Trophoblast cell (in vitro differentiated cells and primary cell): ENCODE measurements around the gene RDH5.

Source experiments
- DNase-seq, 2 donors: peaks; one replicate each; pipeline ENCODE4 v3.0.0-alpha.2; 2016
- H2AFZ ChIP-seq: 2 replicates; pipeline ENCODE4 v1.6.1; 2013; ENCODE audit warnings: low read length, moderate library complexity, mild to moderate bottlenecking; ENCODE audit not compliant: insufficient read depth, poor library complexity
- H2AK5ac ChIP-seq: 2 replicates; pipeline ENCODE4 v1.6.1; 2013; ENCODE audit warnings: mild to moderate bottlenecking, low read length
- H2BK120ac ChIP-seq: 2 replicates; pipeline ENCODE4 v1.6.1; 2013; ENCODE audit warnings: low read length, mild to moderate bottlenecking, moderate library complexity; ENCODE audit not compliant: insufficient read depth, poor library complexity
- H2BK12ac ChIP-seq: 2 replicates; pipeline ENCODE4 v1.6.1; 2013; ENCODE audit warnings: mild to moderate bottlenecking, low read length, moderate library complexity
- H2BK5ac ChIP-seq: 2 replicates; pipeline ENCODE4 v1.6.1; 2013; ENCODE audit warnings: low read length, low read depth, moderate library complexity, mild to moderate bottlenecking; ENCODE audit not compliant: poor library complexity
- H3K14ac ChIP-seq: 2 replicates; pipeline ENCODE4 v1.6.1; 2013; ENCODE audit warnings: mild to moderate bottlenecking, low read length
- H3K18ac ChIP-seq: 2 replicates; pipeline ENCODE4 v1.6.1; 2013; ENCODE audit warnings: mild to moderate bottlenecking, low read length
- H3K23ac ChIP-seq: 2 replicates; pipeline ENCODE4 v1.6.1; 2013; ENCODE audit warnings: low read length
- H3K27ac ChIP-seq: 2 replicates; pipeline ENCODE4 v1.5.1; 2013; ENCODE audit warnings: low read depth, mild to moderate bottlenecking, inconsistent platforms, low read length, moderate library complexity
- H3K27me3 ChIP-seq: 2 replicates; pipeline ENCODE4 v1.6.1; 2013; ENCODE audit warnings: inconsistent platforms, mild to moderate bottlenecking, low read length, moderate library complexity; ENCODE audit not compliant: insufficient read depth
- H3K36me3 ChIP-seq, 2 experiments: 1 replicate in 1 of 2; 2 replicates in 1 of 2; pipeline ENCODE4 v1.6.1; 2013; ENCODE audit warnings: low read length in 2 of 2, mild to moderate bottlenecking in 2 of 2, moderate library complexity in 1 of 2; ENCODE audit not compliant: insufficient read depth in 2 of 2, control insufficient read depth in 1 of 2
- H3K4ac ChIP-seq: 2 replicates; pipeline ENCODE4 v1.6.1; 2013; ENCODE audit warnings: low read depth, mild to moderate bottlenecking, low read length, moderate library complexity
- H3K4me1 ChIP-seq, 2 experiments: 1 replicate in 1 of 2; 2 replicates in 1 of 2; pipeline ENCODE4 v1.6.1; 2013; ENCODE audit warnings: low read length in 2 of 2, mild to moderate bottlenecking in 2 of 2, moderate library complexity in 1 of 2; ENCODE audit not compliant: insufficient read depth in 2 of 2, control insufficient read depth in 1 of 2
- H3K4me2 ChIP-seq: 2 replicates; pipeline ENCODE4 v1.6.1; 2013; ENCODE audit warnings: inconsistent platforms, mild to moderate bottlenecking, low read length, moderate library complexity
- H3K4me3 ChIP-seq: 2 replicates; pipeline ENCODE4 v1.5.1; 2013; ENCODE audit warnings: mild to moderate bottlenecking, low read depth, low read length, inconsistent platforms
- H3K79me1 ChIP-seq: one replicate; pipeline ENCODE4 v1.6.1; 2013; ENCODE audit warnings: low read length
- H3K79me2 ChIP-seq: 2 replicates; pipeline ENCODE4 v1.6.1; 2013; ENCODE audit warnings: low read length, mild to moderate bottlenecking; ENCODE audit not compliant: control insufficient read depth, insufficient read depth, poor library complexity
- H3K9ac ChIP-seq: 2 replicates; pipeline ENCODE4 v1.6.1; 2013; ENCODE audit warnings: mild to moderate bottlenecking, low read length
- H3K9me3 ChIP-seq: 2 replicates; pipeline ENCODE4 v1.6.1; 2013; ENCODE audit warnings: low read depth, mild to moderate bottlenecking, control low read depth, inconsistent platforms, low read length; ENCODE audit not compliant: insufficient read depth
- H4K12ac ChIP-seq: 2 replicates; pipeline ENCODE4 v1.6.1; 2013; ENCODE audit warnings: low read depth, mild to moderate bottlenecking, low read length, moderate library complexity
- H4K8ac ChIP-seq: 2 replicates; pipeline ENCODE4 v1.6.1; 2013; ENCODE audit warnings: low read depth, mild to moderate bottlenecking, low read length, moderate library complexity
- H4K91ac ChIP-seq: one replicate; pipeline ENCODE4 v1.6.1; 2013; ENCODE audit warnings: low read depth, mild to moderate bottlenecking, low read length, moderate library complexity
- WGBS: extraction: QIAGEN DNeasy Blood & Tissue Kit; methylation state at CpG from one replicate; pipeline ENCODE4 v1.1.7; 2013; ENCODE audit warnings: missing lambda C conversion rate; ENCODE audit not compliant: insufficient read length, insufficient coverage; ENCODE audit errors: extremely low coverage; 5-methylcytosine and 5-hydroxymethylcytosine counted together

Gene RDH5

DNA sequence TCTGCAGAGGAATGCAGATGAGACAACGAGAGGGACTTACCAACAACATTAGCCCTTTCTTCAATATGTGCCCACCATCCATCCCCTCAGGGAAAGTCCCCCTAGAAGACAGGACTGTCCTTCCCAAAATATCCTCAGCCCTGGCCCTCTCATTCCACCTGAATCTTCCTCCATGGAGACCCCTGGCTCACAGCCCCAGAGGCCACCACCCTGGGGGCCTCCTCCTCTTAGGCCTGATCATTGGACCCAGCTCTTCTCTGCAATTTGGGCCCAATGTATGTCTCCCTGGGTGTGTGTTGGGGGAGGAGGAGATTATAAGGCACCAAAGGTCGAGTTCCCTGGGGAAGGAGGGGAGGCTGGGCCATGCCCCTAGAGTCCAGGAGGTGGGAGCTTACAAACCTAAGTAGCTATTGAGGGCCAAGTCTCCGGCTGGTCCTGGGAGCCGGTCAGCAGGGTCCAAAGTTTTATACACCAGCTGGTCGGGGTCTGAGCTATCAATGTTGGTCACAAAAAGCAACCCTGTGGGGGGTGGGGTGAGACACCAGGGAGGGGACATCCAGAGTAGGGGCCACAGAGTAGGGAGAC, 20.6 kb upstream of the RDH5 start:
- Histone ChIP-seq H3K4me3 (no peak overlapping the region), H2BK5ac (no peak overlapping the region), H3K23ac (no peak overlapping the region), H3K79me2 (no peaks in the 10 kb centered on the region), H4K8ac (no peak overlapping the region), H3K27me3 (no peaks in the 10 kb centered on the region), H3K14ac (no peak overlapping the region), H2AK5ac (no peak overlapping the region), H3K27ac (no peak overlapping the region), H2BK120ac (no peak overlapping the region), H3K18ac (no peak overlapping the region), H3K36me3 (no peaks in the 10 kb centered on the region), H3K9me3 (peaks cover 3% of the 10 kb centered on the region), H3K79me1 (no peaks in the 10 kb centered on the region), H3K4ac (no peak overlapping the region), H4K12ac (no peak overlapping the region), H3K4me2 (no peak overlapping the region), H2BK12ac (no peak overlapping the region), H3K9ac (no peak overlapping the region), H2AFZ (no peak overlapping the region), H4K91ac (no peak overlapping the region), H3K4me1 (no peaks in the 10 kb centered on the region)
- DNase-seq, result no peak
- WGBS, result no CpG with 5 or more reads among the region's 5 CpGs

DNA sequence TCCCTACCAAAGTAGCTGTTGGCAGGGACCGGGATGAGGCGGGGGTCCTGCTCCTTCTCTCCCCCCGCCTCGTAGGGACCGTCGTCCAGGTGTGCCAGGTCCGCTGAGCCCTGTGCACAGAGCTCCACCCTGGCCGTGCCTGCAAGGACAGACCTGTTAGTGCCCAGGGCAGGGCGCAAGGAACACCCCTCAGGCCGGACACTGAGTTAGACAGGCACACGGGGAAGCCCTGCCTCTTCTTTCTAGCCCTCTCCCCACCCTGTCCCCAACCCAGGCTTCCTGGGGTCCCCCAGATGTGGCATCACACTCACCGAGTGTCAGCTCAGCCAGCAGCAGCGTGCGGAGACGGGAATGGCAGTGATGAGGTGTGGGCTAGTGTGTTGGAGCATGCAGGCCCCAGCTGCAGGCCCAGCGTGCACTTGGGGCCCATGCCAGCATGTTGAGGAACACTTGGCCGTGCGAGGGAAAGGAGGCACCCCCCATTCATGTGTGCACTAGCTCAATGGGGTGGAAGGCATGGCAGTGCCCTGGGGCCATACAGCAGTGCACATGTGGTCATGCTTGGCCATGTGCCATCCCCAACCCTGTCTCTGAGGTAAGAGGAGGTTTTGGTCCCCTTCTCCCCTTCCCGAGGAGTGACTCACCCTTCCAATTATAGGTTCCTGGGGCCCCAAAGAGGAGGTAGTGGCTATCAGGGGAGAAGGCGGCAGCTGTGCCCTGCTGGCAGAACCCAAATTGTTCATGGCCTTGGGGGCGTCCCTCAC, 19.8 kb upstream of the RDH5 start:
- H2BK5ac ChIP-seq, result no peak overlapping the region
- no peak overlapping the region for H2BK12ac ChIP-seq
- H3K27me3 ChIP-seq, result no peaks in the 10 kb centered on the region
- H3K14ac ChIP-seq, result no peak overlapping the region
- H3K4me1 ChIP-seq, result no peaks in the 10 kb centered on the region
- no peak for DNase-seq
- no peak overlapping the region for H2BK120ac ChIP-seq
- H3K79me1 ChIP-seq, result no peaks in the 10 kb centered on the region
- no peak overlapping the region for H2AFZ ChIP-seq
- H3K4me3 ChIP-seq, result no peak overlapping the region
- H3K23ac ChIP-seq, result no peak overlapping the region
- no peak overlapping the region for H3K27ac ChIP-seq
- no peak overlapping the region for H3K4ac ChIP-seq
- no peak overlapping the region for H4K12ac ChIP-seq
- H3K9me3 ChIP-seq, result peaks cover 3% of the 10 kb centered on the region
- no peak overlapping the region for H3K9ac ChIP-seq
- H3K18ac ChIP-seq, result no peak overlapping the region
- no peaks in the 10 kb centered on the region for H3K36me3 ChIP-seq
- WGBS, result no CpG with 5 or more reads among the region's 21 CpGs
- H4K91ac ChIP-seq, result no peak overlapping the region
- no peaks in the 10 kb centered on the region for H3K79me2 ChIP-seq
- no peak overlapping the region for H3K4me2 ChIP-seq
- no peak overlapping the region for H4K8ac ChIP-seq
- H2AK5ac ChIP-seq, result no peak overlapping the region

DNA sequence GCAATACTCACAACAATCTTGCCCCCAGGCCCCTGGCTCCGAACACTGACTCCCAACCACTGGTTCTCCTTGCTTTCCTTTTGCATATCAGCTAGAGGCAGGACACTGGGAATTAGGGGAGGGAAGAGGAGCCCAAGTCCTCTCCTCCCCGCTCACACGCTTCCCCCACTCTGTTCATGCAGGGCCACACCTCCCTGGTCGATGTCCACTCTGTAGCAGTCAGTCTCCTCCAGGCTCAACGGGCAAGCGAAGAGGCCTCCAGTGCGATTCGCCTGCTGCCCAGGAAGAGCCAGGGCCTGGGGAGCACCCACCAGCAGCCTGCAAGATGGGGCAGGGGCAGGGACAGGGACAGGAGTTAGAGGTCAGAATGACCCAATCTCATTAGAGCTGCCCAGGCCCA, 17.3 kb upstream of the RDH5 start:
- Histone ChIP-seq H2AK5ac (no peak overlapping the region), H3K79me2 (no peaks in the 10 kb centered on the region), H4K12ac (no peak overlapping the region), H2AFZ (no peak overlapping the region), H3K27me3 (peaks cover 10% of the 10 kb centered on the region), H3K14ac (no peak overlapping the region), H2BK12ac (no peak overlapping the region), H3K4ac (no peak overlapping the region), H4K91ac (no peak overlapping the region), H3K4me3 (no peak overlapping the region), H3K27ac (no peak overlapping the region), H3K9me3 (peaks cover 3% of the 10 kb centered on the region), H3K9ac (no peak overlapping the region), H2BK120ac (no peak overlapping the region), H3K4me2 (no peak overlapping the region), H3K36me3 (no peaks in the 10 kb centered on the region), H3K4me1 (peaks cover 1 to 6% of the 10 kb centered on the region in 2 experiments), H2BK5ac (no peak overlapping the region), H3K18ac (no peak overlapping the region), H3K23ac (no peak overlapping the region), H4K8ac (no peak overlapping the region), H3K79me1 (no peaks in the 10 kb centered on the region)
- DNase-seq, result no peak
- WGBS, result no CpG with 5 or more reads among the region's 8 CpGs

DNA sequence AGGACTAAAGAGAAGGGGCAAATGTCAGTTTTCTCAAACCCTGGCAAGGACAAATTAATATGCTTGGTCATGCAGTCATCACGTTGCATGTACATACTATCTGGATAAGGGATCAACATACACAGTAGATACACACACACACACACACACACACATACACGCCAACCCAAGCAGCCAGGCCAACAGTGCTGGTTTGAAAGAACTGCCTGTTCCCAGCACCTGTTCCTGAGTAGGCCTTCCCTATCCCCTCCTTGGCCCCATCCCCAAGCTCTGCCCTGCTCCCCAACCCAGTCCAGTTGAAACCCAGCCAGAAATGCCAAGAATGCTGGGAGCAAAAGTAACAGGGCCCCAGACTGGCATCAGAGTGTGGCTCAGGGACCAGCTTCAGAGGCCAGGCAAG, 16.9 kb upstream of the RDH5 start:
- H3K27ac ChIP-seq, result no peak overlapping the region
- H4K12ac ChIP-seq, result no peak overlapping the region
- H3K9ac ChIP-seq, result no peak overlapping the region
- no CpG with 5 or more reads among the region's 2 CpGs for WGBS
- no peak overlapping the region for H3K23ac ChIP-seq
- H3K18ac ChIP-seq, result no peak overlapping the region
- H3K4ac ChIP-seq, result no peak overlapping the region
- no peak overlapping the region for H2AK5ac ChIP-seq
- H2BK12ac ChIP-seq, result no peak overlapping the region
- no peaks in the 10 kb centered on the region for H3K79me1 ChIP-seq
- H3K14ac ChIP-seq, result no peak overlapping the region
- H2BK120ac ChIP-seq, result no peak overlapping the region
- no peak overlapping the region for H3K4me3 ChIP-seq
- no peak for DNase-seq
- no peaks in the 10 kb centered on the region for H3K79me2 ChIP-seq
- H4K8ac ChIP-seq, result no peak overlapping the region
- no peak overlapping the region for H2BK5ac ChIP-seq
- peaks cover 12% of the 10 kb centered on the region for H3K27me3 ChIP-seq
- peaks cover 2 to 8% of the 10 kb centered on the region in 2 experiments for H3K4me1 ChIP-seq
- H2AFZ ChIP-seq, result no peak overlapping the region
- no peak overlapping the region for H4K91ac ChIP-seq
- no peaks in the 10 kb centered on the region for H3K36me3 ChIP-seq
- peaks cover 3% of the 10 kb centered on the region for H3K9me3 ChIP-seq
- H3K4me2 ChIP-seq, result no peak overlapping the region
